LoVo (cell line): ENCODE measurements around the gene UROD.
"Not testable (repeated sequence)": the region's sequence is repeated elsewhere in the genome, so short reads cannot be mapped to it uniquely, and the experiment has no call there.

Experiments
- DNase-seq: peaks from one replicate; pipeline ENCODE4 v3.0.0-alpha.2; 2016; ENCODE audit warnings: low spot score

UROD gene

GRCh38 chr1:45038661-45039364, 26.8 kb downstream of the UROD start:
- no peak for DNase-seq

GRCh38 chr1:45040297-45040696, 28.2 kb downstream of the UROD start:
- DNase-seq = no peak

GRCh38 chr1:45043094-45043493, 31.0 kb downstream of the UROD start:
- DNase-seq = no peak

- DNase-seq = no peak
These were observed 32.9 kb downstream of the UROD start for GRCh38 chr1:45044916-45045315.

DNA sequence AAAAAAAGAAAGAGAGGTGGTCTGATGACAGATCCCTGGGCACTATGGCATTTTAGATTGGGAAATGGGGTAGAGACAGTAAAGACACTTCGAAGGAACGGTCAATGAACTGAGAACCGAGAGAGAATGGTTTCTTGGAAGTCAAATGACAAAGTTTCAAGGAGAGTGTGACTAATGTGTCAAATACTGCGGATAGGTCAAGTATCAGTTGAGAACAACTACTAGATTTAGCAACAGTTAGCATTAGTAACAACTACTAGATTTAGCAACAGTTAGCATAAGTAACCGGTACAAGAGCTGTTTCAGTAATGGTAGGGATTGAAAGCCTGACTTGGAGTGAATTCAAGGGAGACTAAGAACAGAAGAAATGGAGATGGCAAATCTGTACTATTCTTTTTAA, 35.0 kb downstream of the UROD start:
- no peak for DNase-seq

GRCh38 chr1:45051005-45051772, 39.1 kb downstream of the UROD start:
- DNase-seq = no peak

DNA sequence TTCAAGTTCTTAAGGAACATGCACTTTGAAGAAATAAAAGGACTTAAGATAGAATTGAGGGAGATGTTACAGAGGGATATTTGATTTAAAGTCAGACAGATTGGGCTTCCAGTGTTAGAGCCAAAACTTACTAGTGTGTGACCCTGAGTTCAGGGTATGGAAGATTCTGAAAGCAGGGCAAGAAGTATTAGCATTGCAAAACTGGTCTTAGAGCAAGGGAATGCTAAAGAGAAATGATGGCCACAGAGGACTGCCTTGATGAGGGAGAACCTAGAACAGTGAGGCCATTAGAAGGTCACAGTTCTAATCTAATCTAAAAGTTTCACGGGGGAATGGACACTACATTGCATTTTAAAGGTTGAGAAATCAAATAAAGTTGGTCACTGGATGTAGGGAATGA, 45.5 kb downstream of the UROD start:
- DNase-seq = no peak

GRCh38 chr1:45059829-45060228, 47.8 kb downstream of the UROD start:
- no peak for DNase-seq

- not testable (repeated sequence) for DNase-seq
These were observed 50.4 kb downstream of the UROD start for GRCh38 chr1:45062463-45062862.

DNA sequence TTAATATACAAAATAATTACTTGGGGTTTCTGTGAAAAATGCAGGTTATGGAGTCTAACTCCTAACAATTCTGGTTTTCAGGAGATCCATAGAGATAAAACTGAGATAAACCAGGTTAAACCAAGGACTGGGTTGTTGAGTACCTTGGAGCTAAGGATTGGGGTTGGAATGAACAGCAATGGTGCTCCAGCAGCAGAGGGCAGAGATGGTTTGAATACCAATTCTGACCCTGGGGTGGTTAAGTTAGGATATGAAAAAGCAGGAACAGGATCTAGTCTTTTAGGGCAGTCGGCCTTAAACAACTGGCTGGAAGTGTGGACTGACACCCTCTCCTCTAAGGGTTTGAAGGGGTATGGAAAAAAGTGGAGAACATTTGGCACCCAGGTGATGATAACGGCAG, 53.0 kb downstream of the UROD start:
- no peak for DNase-seq
